HepG2 (cell line): Measurements from ENCODE around the gene QTRT2. TPM values are rescaled to one million over a fixed set of nuclear protein-coding genes. Genes with fewer than 3 reads are reported as not detected.

ENCODE experiments used
- ATAC-seq: fragments of 200-7000 bp; cut with Tn5 transposase; 3 replicates; pipeline ENCODE4 v1.9.1; 2020; ENCODE audit warnings: mild to moderate bottlenecking, moderate library complexity
- BruUV-seq: library from RNA; stranded (reverse); fragments of 400-500 nt; replicated peaks from 2 replicates; lab custom pipeline; 2021; lab: Mats Ljungman, UMichigan
- CTCF ChIA-PET: fragments of 300-600 bp; formaldehyde crosslinking; extraction: SDS; loops from one replicate; lab custom pipeline; 2021; ENCODE audit warnings: low total read pairs, inconsistent platforms, low intra/inter-chr PET ratio; lab: Yijun Ruan, JAX
- POLR2A ChIA-PET: fragments of 350-600 bp; sonication (Branson Sonifier 250); formaldehyde crosslinking; loops from one replicate; lab custom pipeline; 2020; ENCODE audit warnings: antibody characterized with exemption, inconsistent platforms; lab: Yijun Ruan, JAX
- DNase-seq: peaks from one replicate; pipeline ENCODE4 v3.0.0-alpha.2; 2015; ENCODE audit warnings: low spot score
- FAIRE-seq: peaks from 3 replicates; lab custom pipeline; 2011; peaks lifted over from hg19 to GRCh38; lab: Jason Lieb, UNC
- H2AFZ ChIP-seq: one replicate; pipeline ENCODE4 v1.6.1; 2011; ENCODE audit warnings: low read length, inconsistent platforms
- H3K27ac ChIP-seq: fragments of 300-600 bp; 3 replicates; pipeline ENCODE4 v1.8.0; 2011; ENCODE audit warnings: mixed run types, mild to moderate bottlenecking, mixed read lengths, low read length, inconsistent platforms; ENCODE audit not compliant: insufficient read depth; ENCODE audit errors: extremely low read length
- H3K27me3 ChIP-seq, 2 experiments: fragments of 200-600 bp in 1 of 2; 2 replicates in 1 of 2; 3 replicates in 1 of 2; pipeline versions ENCODE4 v1.6.0 to v1.8.0; 2011; ENCODE audit warnings: low read length in 2 of 2, mild to moderate bottlenecking in 2 of 2, moderate library complexity in 2 of 2, inconsistent platforms in 1 of 2; ENCODE audit not compliant: insufficient read depth in 2 of 2, control insufficient read depth in 1 of 2
- H3K36me3 ChIP-seq, 2 experiments: fragments of 200-600 bp in 1 of 2; replicated peaks in 1 of 2; 2 replicates in 1 of 2; 3 replicates in 1 of 2; pipeline versions ENCODE4 v1.5.1 to v1.8.0; 2011; ENCODE audit warnings: low read length in 2 of 2, inconsistent platforms in 1 of 2; ENCODE audit not compliant: insufficient read depth in 2 of 2, control insufficient read depth in 1 of 2
- H3K4me1 ChIP-seq: 2 replicates; pipeline ENCODE4 v1.5.1; 2012; ENCODE audit warnings: low read length, inconsistent platforms; ENCODE audit not compliant: insufficient read depth
- H3K4me2 ChIP-seq: 2 replicates; pipeline ENCODE4 v1.6.0; 2011; ENCODE audit warnings: low read depth, low read length, inconsistent platforms
- H3K4me3 ChIP-seq, 3 experiments: fragments of 200-600 bp in 1 of 3; sonication (generic), shearing (Covaris generic) in 1 of 3; replicated peaks in 1 of 3; 2 replicates each; pipeline ENCODE4 v1.5.1; 2011 to 2016; ENCODE audit warnings: low read length in 3 of 3, inconsistent platforms in 2 of 3, low read depth in 2 of 3, mild to moderate bottlenecking in 2 of 3, control low read depth in 1 of 3, mixed read lengths in 1 of 3; ENCODE audit not compliant: insufficient read depth in 1 of 3
- H3K79me2 ChIP-seq: one replicate; pipeline ENCODE4 v1.6.1; 2011; ENCODE audit warnings: low read length, inconsistent platforms; ENCODE audit not compliant: insufficient read depth
- H3K9ac ChIP-seq: 2 replicates; pipeline ENCODE4 v1.6.0; 2011; ENCODE audit warnings: mild to moderate bottlenecking, low read depth, low read length, inconsistent platforms; ENCODE audit not compliant: insufficient read depth
- H3K9me3 ChIP-seq: 2 replicates; pipeline ENCODE4 v1.5.1; 2012; ENCODE audit warnings: mild to moderate bottlenecking, low read length
- H4K20me1 ChIP-seq: 2 replicates; pipeline ENCODE4 v1.6.0; 2011; ENCODE audit warnings: inconsistent platforms, mild to moderate bottlenecking, low read length, moderate library complexity; ENCODE audit not compliant: insufficient read depth
- ARID2 ChIP-seq: sonication (generic); formaldehyde crosslinking; IDR thresholded peaks from 2 replicates; pipeline ENCODE4 v1.8.1; 2022; ENCODE audit warnings: mild to moderate bottlenecking, missing genetic modification reagents, borderline replicate concordance
- BRD4 ChIP-seq: sonication (generic); formaldehyde crosslinking; IDR thresholded peaks from 2 replicates; pipeline ENCODE4 v1.4.0; 2020; ENCODE audit warnings: missing genetic modification reagents
- CEBPB ChIP-seq: IDR thresholded peaks from 2 replicates; pipeline ENCODE4 v1.6.1; 2011; ENCODE audit warnings: low read depth, low read length, improper control_type of control experiment, borderline replicate concordance
- CENPX ChIP-seq: sonication (generic); formaldehyde crosslinking; IDR thresholded peaks from 2 replicates; pipeline ENCODE4 v1.9.0; 2021; ENCODE audit warnings: mild to moderate bottlenecking, missing genetic modification reagents, moderate library complexity
- CREB1 ChIP-seq, 2 experiments: fragments of 450-650 bp in 1 of 2; IDR thresholded peaks; 2 replicates each; pipeline ENCODE4 v1.6.1; 2016 to 2017; ENCODE audit warnings: control low read depth in 1 of 2, mild to moderate bottlenecking in 1 of 2, missing compliant biosample characterization in 1 of 2, missing genetic modification characterization in 1 of 2
- CREM ChIP-seq, 2 experiments: sonication (generic) in 1 of 2; formaldehyde crosslinking in 1 of 2; IDR thresholded peaks; 2 replicates each; pipeline versions ENCODE4 v1.4.0 to v1.6.1; 2016 to 2020; ENCODE audit warnings: antibody characterized with exemption in 1 of 2, mild to moderate bottlenecking in 1 of 2, missing genetic modification reagents in 1 of 2
- EEA1 ChIP-seq: sonication (generic); formaldehyde crosslinking; IDR thresholded peaks from 2 replicates; pipeline ENCODE4 v1.5.1; 2020; ENCODE audit warnings: mild to moderate bottlenecking, missing genetic modification reagents, borderline replicate concordance
- ELK4 ChIP-seq: sonication (generic); formaldehyde crosslinking; IDR thresholded peaks from 2 replicates; pipeline ENCODE4 v1.9.0; 2021; ENCODE audit warnings: missing genetic modification reagents, borderline replicate concordance
- FOXC1 ChIP-seq: sonication (generic); formaldehyde crosslinking; IDR thresholded peaks from 2 replicates; pipeline ENCODE4 v1.8.0; 2022; ENCODE audit warnings: mild to moderate bottlenecking, missing genetic modification reagents, borderline replicate concordance
- GZF1 ChIP-seq: sonication (generic); formaldehyde crosslinking; IDR thresholded peaks from 2 replicates; pipeline ENCODE4 v1.5.1; 2020; ENCODE audit warnings: mild to moderate bottlenecking, missing genetic modification reagents
- HNRNPLL ChIP-seq: fragments of 200-400 bp; formaldehyde crosslinking; IDR thresholded peaks from 2 replicates; pipeline ENCODE4 v1.6.1; 2017; ENCODE audit warnings: mild to moderate bottlenecking, low read depth, low read length; ENCODE audit not compliant: poor library complexity, severe bottlenecking
- JARID2 ChIP-seq: sonication (generic); formaldehyde crosslinking; IDR thresholded peaks from 2 replicates; pipeline ENCODE4 v1.8.1; 2023; ENCODE audit warnings: missing genetic modification reagents, inconsistent platforms; ENCODE audit not compliant: insufficient replicate concordance
- PAF1 ChIP-seq: IDR thresholded peaks from 2 replicates; pipeline ENCODE4 v1.6.1; 2016; ENCODE audit warnings: missing genetic modification reagents, missing compliant biosample characterization
- RARA ChIP-seq: IDR thresholded peaks from 2 replicates; pipeline ENCODE4 v1.6.1; 2016; ENCODE audit warnings: missing genetic modification reagents, missing compliant biosample characterization
- RFX5 ChIP-seq: IDR thresholded peaks from 2 replicates; pipeline ENCODE4 v1.6.1; 2011; ENCODE audit warnings: low read depth, low read length, improper control_type of control experiment
- ZBTB1 ChIP-seq: sonication (generic); formaldehyde crosslinking; IDR thresholded peaks from 2 replicates; pipeline ENCODE4 v1.4.0; 2020; ENCODE audit warnings: missing genetic modification reagents, borderline replicate concordance
- ZFP37 ChIP-seq: sonication (generic); formaldehyde crosslinking; IDR thresholded peaks from 2 replicates; pipeline ENCODE4 v1.4.0; 2020; ENCODE audit warnings: missing genetic modification reagents, borderline replicate concordance
- ZKSCAN5 ChIP-seq: sonication (generic); formaldehyde crosslinking; IDR thresholded peaks from 2 replicates; pipeline ENCODE4 v1.5.1; 2020; ENCODE audit warnings: mild to moderate bottlenecking, missing genetic modification reagents
- WGBS: methylation state at CpG from one replicate; pipeline ENCODE4 v1.1.6; 2017; ENCODE audit warnings: low lambda C conversion rate; 5-methylcytosine and 5-hydroxymethylcytosine counted together
- in situ Hi-C: cut with HindIII; loops from 2 replicates; pipeline ENCODE4 v1.10.0; 2017; ENCODE audit warnings: low pct_unique_long_range_greater_than_20kb; ENCODE audit not compliant: extremely low pct_ligation_motif_present
- intact Hi-C: fragments of 100-400 bp; cut with micrococcal nuclease; formaldehyde crosslinking; loops from one replicate; pipeline ENCODE4 v1.10.0; 2022; ENCODE audit not compliant: unreplicated experiment
- polyA plus RNA-seq, 8 experiments: library from polyadenylated mRNA; depleted of rRNA in 3 of 8; stranded (reverse) in 7 of 8; unstranded in 1 of 8; fragments of >200 nt; fragmentation: Illumina TruSeq in 4 of 8; extraction: Trizol in 4 of 8; gene quantifications; 2 replicates each; pipeline versions ENCODE4 v1.2.1 to v1.2.3, GENCODE V29; 2011 to 2016; ENCODE audit warnings: low read depth in 4 of 8, missing spikeins in 1 of 8, mixed read lengths in 1 of 8; ENCODE audit not compliant: insufficient read depth in 1 of 8
- total RNA-seq, 5 experiments: library from RNA; depleted of rRNA; stranded (reverse); fragments of >200 nt; fragmentation: Illumina TruSeq; extraction: Trizol; gene quantifications; 2 replicates each; pipeline ENCODE4 v1.2.3, GENCODE V29; 2016; ENCODE audit warnings: low read depth in 1 of 5

Gene QTRT2
- total and polyA plus RNA-seq, 2 of the 13 experiments (the other 11 are each of a cell fraction or from before 2014, with no cell fraction given): 7.1 to 33.4 TPM

- no peak for TF ChIP-seq RARA (CRISPR knock-in tag)
- no peak for TF ChIP-seq CENPX
- TF ChIP-seq ARID2: no peak
Measured at GRCh38 chr3:114095796-114096195, 39.3 kb downstream of the QTRT2 start (continued).

GRCh38 chr3:114101101-114101500, 44.6 kb downstream of the QTRT2 start:
- TF ChIP-seq CREB1 (IDR thresholded peaks at IDR 0.05) (no peak), CREB1 (CRISPR knock-in tag; IDR thresholded peaks at IDR 0.05) (no peak), ZBTB1 (no peak), BRD4 (CRISPR knock-in tag) (no peak), HNRNPLL (no peak), ELK4 (CRISPR knock-in tag) (no peak), PAF1 (CRISPR knock-in tag) (no peak), ZKSCAN5 (CRISPR knock-in tag) (no peak), CEBPB (no peak), GZF1 (CRISPR knock-in tag) (no peak), FOXC1 (CRISPR knock-in tag) (no peak), ZFP37 (CRISPR knock-in tag) (no peak), EEA1 (CRISPR knock-in tag) (no peak), CREM (IDR thresholded peaks at IDR 0.05) (no peak), CREM (CRISPR knock-in tag; IDR thresholded peaks at IDR 0.05) (no peak), RFX5 (no peak), JARID2 (CRISPR knock-in tag) (no peak)
- TF ChIP-seq, all 625 proteins: peak for 0
- Histone ChIP-seq H3K27ac (no peak overlapping the region), H3K4me3 (no peak overlapping the region), H2AFZ (no peak overlapping the region), H3K79me2 (no peaks in the 10 kb centered on the region), H4K20me1 (no peaks in the 10 kb centered on the region), H3K36me3 (no peaks in the 10 kb centered on the region), H3K4me1 (no peaks in the 10 kb centered on the region), H3K9ac (no peak overlapping the region), H3K4me2 (no peak overlapping the region), H3K27me3 (no peaks in the 10 kb centered on the region), H3K9me3 (no peaks in the 10 kb centered on the region)
- 4% methylated on average over 1 of the region's 1 CpG for WGBS
- no peak for ATAC-seq
- intact Hi-C loops (no loop called here), in situ Hi-C loops (no loop called here)
- ChIA-PET CTCF (no interaction called here), POLR2A (no interaction called here)
- no peak for FAIRE-seq
- no TSS peak for BruUV-seq
- no peak for DNase-seq
